HUES48 (cell line): Measurements from ENCODE around the gene PHYKPL.
A peak's percentile ranks its signal among the peaks of the same experiment; 100 is the strongest.

Experiments
- H3K27ac ChIP-seq: one replicate; pipeline ENCODE4 v1.7.0; 2013; ENCODE audit warnings: low read depth, low read length, inconsistent platforms
- H3K27me3 ChIP-seq: 2 replicates; pipeline ENCODE4 v1.6.1; 2013; ENCODE audit warnings: mild to moderate bottlenecking, low read length; ENCODE audit not compliant: control insufficient read depth, insufficient read depth
- H3K36me3 ChIP-seq: 2 replicates; pipeline ENCODE4 v1.6.1; 2013; ENCODE audit warnings: low read length; ENCODE audit not compliant: control insufficient read depth, insufficient read depth
- H3K4me1 ChIP-seq: 2 replicates; pipeline ENCODE4 v1.6.1; 2013; ENCODE audit warnings: mild to moderate bottlenecking, low read length; ENCODE audit not compliant: control insufficient read depth, insufficient read depth
- H3K4me3 ChIP-seq: 2 replicates; pipeline ENCODE4 v1.5.1; 2013; ENCODE audit warnings: mild to moderate bottlenecking, low read depth, low read length
- H3K9ac ChIP-seq: 2 replicates; pipeline ENCODE4 v1.6.1; 2013; ENCODE audit warnings: mild to moderate bottlenecking, low read depth, low read length, moderate library complexity
- H3K9me3 ChIP-seq: 2 replicates; pipeline ENCODE4 v1.6.1; 2013; ENCODE audit warnings: low read length; ENCODE audit not compliant: control insufficient read depth, insufficient read depth

The PHYKPL gene

GRCh38 chr5:178212241-178213002, 20.2 kb downstream of the PHYKPL start:
- no peaks in the 10 kb centered on the region for H3K27me3 ChIP-seq
- no peak overlapping the region for H3K9ac ChIP-seq
- H3K36me3 ChIP-seq: peaks cover 97% of the 10 kb centered on the region
- no peak overlapping the region for H3K4me3 ChIP-seq
- peaks cover 8% of the 10 kb centered on the region for H3K4me1 ChIP-seq
- no peaks in the 10 kb centered on the region for H3K9me3 ChIP-seq
- H3K27ac ChIP-seq: peak overlapping the region; percentile 16

DNA sequence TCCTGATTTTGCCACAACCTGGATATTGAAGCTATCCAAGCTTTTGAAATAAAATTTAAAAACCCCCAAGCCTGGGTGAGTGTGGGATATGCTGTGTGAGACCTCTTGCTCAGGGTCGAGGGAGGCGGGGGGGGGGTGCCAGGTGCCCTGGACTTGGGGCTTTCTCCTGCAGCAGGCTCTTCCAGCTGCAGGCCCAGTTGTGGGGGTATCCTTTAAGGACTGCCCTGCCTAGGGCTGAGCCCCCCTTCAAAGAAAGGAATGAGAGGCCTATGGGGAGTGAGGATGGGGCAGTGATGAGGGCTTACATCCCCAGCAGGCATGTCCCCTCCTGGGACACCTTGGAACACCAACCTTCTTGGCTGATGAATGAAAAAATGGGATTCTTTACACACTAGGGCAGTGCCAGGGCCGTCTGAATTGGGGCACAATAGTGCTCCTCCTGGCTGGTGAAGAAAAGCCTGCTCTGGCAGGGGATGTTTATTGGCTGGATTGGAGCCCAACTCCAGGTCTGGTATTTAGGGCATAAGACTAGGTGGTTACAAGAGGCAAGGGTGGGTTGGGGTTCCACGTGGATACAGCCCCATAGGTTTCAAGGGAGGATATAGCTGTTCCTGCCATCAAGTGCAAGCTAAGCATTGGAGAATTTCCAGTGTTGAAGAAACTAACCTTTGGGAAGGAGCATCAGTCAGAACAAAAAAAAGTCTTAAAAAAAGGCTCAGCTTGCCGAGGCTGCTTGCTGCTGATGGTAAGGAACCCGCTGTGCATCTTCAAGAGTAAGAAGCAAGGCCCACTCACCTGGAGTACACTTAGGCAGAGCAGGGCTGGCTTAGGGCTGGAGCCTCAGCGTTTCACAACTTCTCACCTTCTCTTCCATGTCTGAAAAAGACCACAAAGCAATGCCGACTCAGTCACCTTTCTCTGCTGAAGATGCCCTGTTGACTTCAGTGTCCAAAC, 21.2 kb downstream of the PHYKPL start:
- H3K9ac ChIP-seq: no peak overlapping the region
- H3K4me3 ChIP-seq: no peak overlapping the region
- no peaks in the 10 kb centered on the region for H3K27me3 ChIP-seq
- H3K27ac ChIP-seq: no peak overlapping the region
- peaks cover 9% of the 10 kb centered on the region for H3K4me1 ChIP-seq
- H3K36me3 ChIP-seq: peaks cover 99% of the 10 kb centered on the region
- H3K9me3 ChIP-seq: no peaks in the 10 kb centered on the region

DNA sequence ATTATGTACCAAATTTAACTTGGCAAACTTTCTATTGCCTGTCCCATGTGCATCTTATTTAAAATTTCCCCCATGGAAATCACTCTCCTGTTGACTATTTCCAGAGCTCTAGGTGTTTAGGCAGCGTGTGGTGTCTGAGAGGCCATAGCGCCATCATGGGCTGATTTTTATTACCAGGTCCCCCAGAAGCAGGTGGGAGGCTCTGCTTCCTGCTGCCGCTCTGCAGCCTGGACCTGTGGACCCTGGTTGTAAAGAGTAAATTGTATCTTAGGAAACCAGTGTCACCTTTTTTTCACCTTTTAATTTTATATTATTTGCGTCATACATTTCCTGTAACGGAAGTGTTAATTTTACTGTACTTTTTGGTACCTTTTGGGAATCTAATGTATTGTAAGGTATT, 21.9 kb downstream of the PHYKPL start:
- Histone ChIP-seq H3K36me3 (peaks cover 99% of the 10 kb centered on the region), H3K4me3 (no peak overlapping the region), H3K27me3 (no peaks in the 10 kb centered on the region), H3K9me3 (no peaks in the 10 kb centered on the region), H3K27ac (peak overlapping the region; percentile 23), H3K4me1 (peaks cover 10% of the 10 kb centered on the region; the same call in 1 of the 2 replicates), H3K9ac (no peak overlapping the region)

DNA sequence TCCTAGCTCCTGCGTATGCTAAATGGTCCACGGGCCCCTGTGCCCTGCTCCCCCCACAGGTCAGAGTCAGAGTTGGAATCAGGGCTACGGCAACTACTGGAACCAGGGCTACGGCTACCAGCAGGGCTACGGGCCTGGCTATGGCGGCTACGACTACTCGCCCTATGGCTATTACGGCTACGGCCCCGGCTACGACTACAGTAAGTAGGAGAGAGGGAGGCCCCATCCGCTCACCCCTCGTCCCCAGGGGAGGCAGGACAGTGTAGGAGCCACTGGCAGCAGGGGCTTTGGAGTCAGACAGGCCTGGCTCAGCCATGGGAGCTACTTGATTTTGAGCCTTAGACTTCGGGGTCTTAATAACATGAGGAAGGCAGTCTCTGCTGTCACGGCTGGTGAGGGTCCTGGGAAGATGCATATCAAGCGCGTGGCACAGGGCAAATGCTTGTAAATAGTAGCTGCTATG, 22.5 kb downstream of the PHYKPL start:
- no peak overlapping the region for H3K9ac ChIP-seq
- H3K27me3 ChIP-seq: no peaks in the 10 kb centered on the region
- peaks cover 10% of the 10 kb centered on the region; the same call in 1 of the 2 replicates for H3K4me1 ChIP-seq
- peak overlapping the region; percentile 28 for H3K27ac ChIP-seq
- H3K9me3 ChIP-seq: no peaks in the 10 kb centered on the region
- H3K36me3 ChIP-seq: peaks cover 97% of the 10 kb centered on the region
- H3K4me3 ChIP-seq: no peak overlapping the region

- Histone ChIP-seq H3K9me3 (no peaks in the 10 kb centered on the region), H3K9ac (no peak overlapping the region), H3K27ac (peak overlapping the region; percentile 28), H3K36me3 (peaks cover 91% of the 10 kb centered on the region), H3K4me1 (peaks cover 10% of the 10 kb centered on the region; the same call in 1 of the 2 replicates), H3K27me3 (no peaks in the 10 kb centered on the region), H3K4me3 (no peak overlapping the region)
Measured at GRCh38 chr5:178209334-178210072, 23.1 kb downstream of the PHYKPL start.

DNA sequence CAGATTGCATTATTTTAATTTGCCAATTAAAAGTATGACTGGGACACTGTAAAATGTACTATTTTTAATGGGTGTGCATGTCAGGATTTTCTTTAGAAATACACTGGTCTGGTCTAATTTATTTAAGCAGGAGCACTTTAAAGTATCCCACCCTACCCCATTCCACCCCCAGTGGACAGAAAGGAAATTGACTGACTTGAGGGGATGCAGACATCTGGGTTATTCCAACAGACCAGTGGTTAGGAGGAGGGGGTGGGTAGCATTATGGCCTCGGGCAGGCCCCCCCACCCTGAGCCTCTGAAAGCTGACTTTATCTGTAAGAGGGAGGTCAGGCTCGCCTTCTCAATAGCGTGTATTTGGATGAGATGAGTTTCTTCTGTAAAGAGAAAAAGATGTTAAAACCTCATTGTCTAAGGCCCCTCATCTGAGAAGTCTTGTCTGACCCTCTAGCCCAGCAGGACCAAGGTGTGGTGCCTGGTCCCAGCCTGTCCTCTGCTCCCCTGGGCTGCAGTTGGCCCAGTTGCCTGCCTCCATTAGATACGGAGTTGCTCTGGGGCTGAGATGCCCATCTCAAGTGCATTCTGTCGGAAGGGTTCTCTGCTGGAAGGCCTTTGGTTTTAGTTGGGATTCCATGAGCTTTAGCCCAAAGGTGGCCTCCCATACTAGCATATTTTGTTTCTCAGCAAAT, 23.9 kb downstream of the PHYKPL start:
- no peak overlapping the region for H3K4me3 ChIP-seq
- peaks cover 84% of the 10 kb centered on the region for H3K36me3 ChIP-seq
- peak overlapping the region; percentile 21 for H3K27ac ChIP-seq
- peaks cover 10% of the 10 kb centered on the region; the same call in 1 of the 2 replicates for H3K4me1 ChIP-seq
- H3K9ac ChIP-seq: no peak overlapping the region
- H3K9me3 ChIP-seq: no peaks in the 10 kb centered on the region
- H3K27me3 ChIP-seq: no peaks in the 10 kb centered on the region

GRCh38 chr5:178207917-178208280, 24.7 kb downstream of the PHYKPL start:
- no peak overlapping the region for H3K4me3 ChIP-seq
- H3K27ac ChIP-seq: no peak overlapping the region
- H3K4me1 ChIP-seq: peaks cover 10% of the 10 kb centered on the region; the same call in 1 of the 2 replicates
- no peak overlapping the region for H3K9ac ChIP-seq
- H3K36me3 ChIP-seq: peaks cover 76% of the 10 kb centered on the region
- H3K9me3 ChIP-seq: no peaks in the 10 kb centered on the region
- no peaks in the 10 kb centered on the region for H3K27me3 ChIP-seq

- no peak overlapping the region for H3K27ac ChIP-seq
- H3K4me3 ChIP-seq: peak overlapping the region; percentile 100; the same call in 1 of the 2 replicates
- H3K36me3 ChIP-seq: peaks cover 71% of the 10 kb centered on the region
- no peaks in the 10 kb centered on the region for H3K9me3 ChIP-seq
- no peaks in the 10 kb centered on the region for H3K27me3 ChIP-seq
- no peak overlapping the region for H3K9ac ChIP-seq
- H3K4me1 ChIP-seq: peaks cover 10% of the 10 kb centered on the region; the same call in 1 of the 2 replicates
Measured at GRCh38 chr5:178207183-178207916, 25.3 kb downstream of the PHYKPL start.

GRCh38 chr5:178206166-178207101, 26.2 kb downstream of the PHYKPL start:
- Histone ChIP-seq H3K36me3 (peaks cover 61% of the 10 kb centered on the region), H3K27me3 (peaks cover 4% of the 10 kb centered on the region; the same call in 1 of the 2 replicates), H3K9me3 (no peaks in the 10 kb centered on the region), H3K9ac (peak overlapping the region; percentile 99; the same call in 1 of the 2 replicates), H3K27ac (peak overlapping the region; percentile 22), H3K4me3 (peak overlapping the region; percentile 100), H3K4me1 (peaks cover 10% of the 10 kb centered on the region; the same call in 1 of the 2 replicates)
